C4-2B (cell line): ENCODE data around the gene RPL29.

Experiments used
- H3K27ac ChIP-seq: fragments of 450-650 bp; 2 replicates; pipeline ENCODE4 v1.5.1; 2017
- CTCF ChIP-seq: fragments of 450-650 bp; conservative IDR thresholded peaks from 2 replicates; pipeline ENCODE4 v1.5.1; 2017; ENCODE audit warnings: mild to moderate bottlenecking
- ZFX ChIP-seq: fragments of 450-650 bp; IDR thresholded peaks from 2 replicates; pipeline ENCODE4 v1.6.1; 2017

The RPL29 gene

GRCh38 chr3:52032702-52033408 lies 37.2 kb upstream of the RPL29 start:
- TF ChIP-seq CTCF, result no peak
- TF ChIP-seq ZFX, result no peak
- no peak overlapping the region for H3K27ac ChIP-seq

GRCh38 chr3:52031896-52032295 lies 36.2 kb upstream of the RPL29 start:
- TF ChIP-seq ZFX (no peak), CTCF (no peak)
- no peak overlapping the region for H3K27ac ChIP-seq

- TF ChIP-seq CTCF (no peak), ZFX (no peak)
- H3K27ac ChIP-seq, result no peak overlapping the region
These were observed 35.1 kb upstream of the RPL29 start for GRCh38 chr3:52030714-52031310.

- TF ChIP-seq CTCF, result no peak
- no peak for TF ChIP-seq ZFX
- H3K27ac ChIP-seq, result no peak overlapping the region
These were observed 33.8 kb upstream of the RPL29 start for GRCh38 chr3:52029535-52029934.

- no peak overlapping the region for H3K27ac ChIP-seq
- TF ChIP-seq CTCF, result no peak
- TF ChIP-seq ZFX, result no peak
These were observed 33.4 kb upstream of the RPL29 start for GRCh38 chr3:52029053-52029452.

- TF ChIP-seq ZFX (no peak), CTCF (no peak)
- no peak overlapping the region for H3K27ac ChIP-seq
These were observed 32.9 kb upstream of the RPL29 start for GRCh38 chr3:52028572-52028971.

GRCh38 chr3:52026041-52026440 lies 30.3 kb upstream of the RPL29 start:
- H3K27ac ChIP-seq, result no peak overlapping the region

More at GRCh38 chr3:52026041-52026440, 30.3 kb upstream of the RPL29 start:
- no peak for TF ChIP-seq ZFX
- TF ChIP-seq CTCF, result no peak
